Activated CD8-positive, alpha-beta T cell treated with anti-CD3 and anti-CD28 coated beads for 36 hours (primary cell): Measurements from ENCODE around the gene ADISSP. TPM values are rescaled to one million over a fixed set of nuclear protein-coding genes. Genes with fewer than 3 reads are reported as not detected.

ENCODE experiments used
- ATAC-seq: fragments of 200-7000 bp; cut with Tn5 transposase; one replicate; pipeline ENCODE4 v1.10.0; 2021; ENCODE audit warnings: mild to moderate bottlenecking, moderate library complexity
- CTCF ChIA-PET: fragments of 350-600 bp; sonication (Branson Sonifier 250); formaldehyde crosslinking; loops from one replicate; lab custom pipeline; 2021; ENCODE audit warnings: antibody characterized with exemption; lab: Charles Lee
- POLR2A ChIA-PET: fragments of 350-600 bp; sonication (Branson Sonifier 250); formaldehyde crosslinking; loops from one replicate; lab custom pipeline; 2021; ENCODE audit warnings: antibody characterized with exemption; lab: Charles Lee
- DNase-seq: peaks from one replicate; pipeline ENCODE4 v3.0.0-alpha.2; 2020
- H3K27ac Mint-ChIP-seq: one replicate; pipeline ENCODE4 v1.8.0; 2021; ENCODE audit warnings: mild to moderate bottlenecking, mixed read lengths
- H3K27me3 Mint-ChIP-seq: one replicate; pipeline ENCODE4 v1.8.0; 2021; ENCODE audit warnings: mixed read lengths
- H3K36me3 Mint-ChIP-seq: one replicate; pipeline ENCODE4 v1.8.0; 2021; ENCODE audit warnings: low read depth, mixed read lengths
- H3K4me1 Mint-ChIP-seq: one replicate; pipeline ENCODE4 v1.8.0; 2021; ENCODE audit warnings: low read depth, mixed read lengths
- H3K4me3 Mint-ChIP-seq: one replicate; pipeline ENCODE4 v1.8.0; 2021; ENCODE audit warnings: mild to moderate bottlenecking, moderate library complexity, mixed read lengths
- H3K9me3 Mint-ChIP-seq: one replicate; pipeline ENCODE4 v1.8.0; 2021; ENCODE audit warnings: mixed read lengths
- CTCF ChIP-seq: fragments of 200-600 bp; IDR thresholded peaks from one replicate; pipeline ENCODE4 v1.8.0; 2022; ENCODE audit warnings: antibody characterized with exemption, mild to moderate bottlenecking
- intact Hi-C: fragments of 100-400 bp; cut with micrococcal nuclease; formaldehyde crosslinking; loops from one replicate; pipeline ENCODE4 v1.10.0; 2022
- total RNA-seq, 2 experiments: library from RNA; stranded (reverse); gene quantifications; one replicate each; pipeline ENCODE4 v1.2.3, GENCODE V29; 2021

ADISSP gene
- total RNA-seq, 2 experiments from 2014 or later, result 62.5 to 66.6 TPM

- peak overlapping the region; percentile 93 for H3K27ac Mint-ChIP-seq
- intact Hi-C loops, result no loop called here
- no peak for ATAC-seq
- peak overlapping the region; percentile 99 for H3K4me3 Mint-ChIP-seq
- H3K9me3 Mint-ChIP-seq, result no peaks in the 10 kb centered on the region
- H3K4me1 Mint-ChIP-seq, result peaks cover 56% of the 10 kb centered on the region
- ChIA-PET CTCF (interaction anchor here (1.7 kb wide), 1 partner anchor 14 kb away, joined by 5 read pairs; no protein-coding TSS in a partner anchor), POLR2A (interaction anchor here (2.1 to 4.6 kb wide), 2 partner anchors 13 to 22 kb away, joined by 6 to 42 read pairs; partner anchors contain the start of gene AP5S1)
- DNase-seq, result no peak
- no peaks in the 10 kb centered on the region for H3K27me3 Mint-ChIP-seq
- H3K36me3 Mint-ChIP-seq, result peaks cover 59% of the 10 kb centered on the region
- no peak for TF ChIP-seq CTCF
Observed at GRCh38 chr20:3798373-3798768, 30.8 kb upstream of the ADISSP start.

GRCh38 chr20:3797592-3798372 lies 30.2 kb upstream of the ADISSP start:
- ChIA-PET POLR2A (interaction anchor here (0.6 to 4.6 kb wide), 3 partner anchors 13 to 23 kb away, joined by 3 to 42 read pairs (median 8); partner anchors contain the start of gene AP5S1), CTCF (interaction anchor here (1.7 kb wide), 1 partner anchor 14 kb away, joined by 5 read pairs; no protein-coding TSS in a partner anchor)
- intact Hi-C loops, result no loop called here
- DNase-seq (peak; percentile 68), ATAC-seq (peak; percentile 34)
- Mint-ChIP-seq H3K27me3 (no peaks in the 10 kb centered on the region), H3K4me3 (peak overlapping the region; percentile 99), H3K27ac (peak overlapping the region; percentile 93), H3K4me1 (peaks cover 54% of the 10 kb centered on the region), H3K36me3 (peaks cover 54% of the 10 kb centered on the region), H3K9me3 (no peaks in the 10 kb centered on the region)
- TF ChIP-seq CTCF, result no peak

- Mint-ChIP-seq H3K9me3 (no peaks in the 10 kb centered on the region), H3K36me3 (peaks cover 48% of the 10 kb centered on the region), H3K4me3 (peak overlapping the region; percentile 99), H3K27me3 (no peaks in the 10 kb centered on the region), H3K4me1 (peaks cover 49% of the 10 kb centered on the region), H3K27ac (peak overlapping the region; percentile 93)
- intact Hi-C loops, result no loop called here
- TF ChIP-seq CTCF, result no peak
- no peak for DNase-seq
- ChIA-PET CTCF (no interaction called here), POLR2A (interaction anchor here (0.6 to 1.8 kb wide), 4 partner anchors 14 to 48 kb away, joined by 3 to 8 read pairs (median 3); partner anchors contain the start of gene AP5S1)
- ATAC-seq, result no peak
Observed at GRCh38 chr20:3797226-3797545, 29.6 kb upstream of the ADISSP start.

- TF ChIP-seq CTCF, result no peak
Observed at GRCh38 chr20:3796477-3797225, 29.1 kb upstream of the ADISSP start.

More at GRCh38 chr20:3796477-3797225, 29.1 kb upstream of the ADISSP start:
- ChIA-PET CTCF (interaction anchor here (1.2 to 1.8 kb wide), 5 partner anchors 9 to 24 kb away, joined by 3 to 9 read pairs (median 4); partner anchors contain the start of genes AP5S1 and CENPB), POLR2A (interaction anchor here (0.6 to 2.1 kb wide), 9 partner anchors 9 to 49 kb away, joined by 3 to 10 read pairs (median 3); partner anchors contain the start of genes AP5S1 and CENPB)
- intact Hi-C loops, result no loop called here
- no peaks in the 10 kb centered on the region for H3K9me3 Mint-ChIP-seq
- peak; percentile 1 for ATAC-seq
- H3K4me3 Mint-ChIP-seq, result peak overlapping the region; percentile 99
- peak overlapping the region; percentile 93 for H3K27ac Mint-ChIP-seq
- no peak for DNase-seq
- H3K27me3 Mint-ChIP-seq, result no peaks in the 10 kb centered on the region
- H3K4me1 Mint-ChIP-seq, result peaks cover 49% of the 10 kb centered on the region
- peaks cover 43% of the 10 kb centered on the region for H3K36me3 Mint-ChIP-seq
